Panc1 (cell line): ENCODE measurements around the gene DCAF4L1. TPM values are rescaled to one million over a fixed set of nuclear protein-coding genes. Genes with fewer than 3 reads are reported as not detected.
A peak's percentile ranks its signal among the peaks of the same experiment; 100 is the strongest.

ENCODE experiments used
- ATAC-seq: fragments of 200-7000 bp; cut with Tn5 transposase; 2 replicates; pipeline ENCODE4 v1.9.1; 2020; ENCODE audit warnings: mild to moderate bottlenecking, moderate library complexity
- BruUV-seq: library from RNA; stranded (reverse); fragments of 400-500 nt; replicated peaks from 2 replicates; lab custom pipeline; 2021; lab: Mats Ljungman, UMichigan
- CTCF ChIA-PET: fragments of 300-600 bp; sonication (Branson Sonifier 250); formaldehyde crosslinking; loops from one replicate; lab custom pipeline; 2022; ENCODE audit warnings: antibody characterized with exemption; lab: Charles Lee
- POLR2A ChIA-PET: fragments of 300-600 bp; sonication (Branson Sonifier 250); formaldehyde crosslinking; loops from one replicate; lab custom pipeline; 2022; ENCODE audit warnings: antibody characterized with exemption; lab: Charles Lee
- DNase-seq: peaks from one replicate; pipeline ENCODE4 v3.0.0-alpha.2; 2010; ENCODE audit warnings: low read depth, low spot score
- H3K27ac ChIP-seq: 2 replicates; pipeline ENCODE4 v1.5.1; 2011; ENCODE audit warnings: mild to moderate bottlenecking, low read length, inconsistent platforms
- H3K27me3 ChIP-seq: fragments of 200-500 bp; sonication (Bioruptor generic); 2 replicates; pipeline ENCODE4 v1.6.0; 2014; ENCODE audit warnings: low read length, inconsistent platforms; ENCODE audit not compliant: control insufficient read depth, insufficient read depth
- H3K36me3 ChIP-seq: fragments of 200-500 bp; sonication (Bioruptor generic); 2 replicates; pipeline ENCODE4 v1.5.1; 2014; ENCODE audit warnings: inconsistent platforms, mild to moderate bottlenecking, low read length, moderate library complexity; ENCODE audit not compliant: control insufficient read depth, insufficient read depth
- H3K4me1 ChIP-seq: 2 replicates; pipeline ENCODE4 v1.5.1; 2011; ENCODE audit warnings: inconsistent platforms, mild to moderate bottlenecking, low read length, moderate library complexity; ENCODE audit not compliant: control insufficient read depth, insufficient read depth
- H3K4me3 ChIP-seq, 2 experiments: 2 replicates each; pipeline ENCODE4 v1.5.1; 2011 to 2012; ENCODE audit warnings: low read depth in 2 of 2, low read length in 2 of 2, mild to moderate bottlenecking in 2 of 2, inconsistent platforms in 1 of 2, moderate library complexity in 1 of 2
- H3K9me3 ChIP-seq: fragments of 200-500 bp; sonication (Bioruptor generic); 2 replicates; pipeline ENCODE4 v1.5.1; 2014; ENCODE audit warnings: low read depth, mild to moderate bottlenecking, inconsistent platforms, low read length, moderate library complexity; ENCODE audit not compliant: control insufficient read depth, insufficient read depth
- POLR2AphosphoS5 ChIP-seq: IDR thresholded peaks from 2 replicates; pipeline ENCODE4 v1.6.1; 2012; ENCODE audit warnings: mild to moderate bottlenecking, low read depth, low read length, moderate library complexity
- SIN3A ChIP-seq: IDR thresholded peaks from 2 replicates; pipeline ENCODE4 v1.6.1; 2012; ENCODE audit warnings: low read depth, mild to moderate bottlenecking, low read length, moderate library complexity, borderline replicate concordance; ENCODE audit not compliant: insufficient read depth
- TCF7L2 ChIP-seq: IDR thresholded peaks from 2 replicates; pipeline ENCODE4 v1.6.1; 2011; ENCODE audit warnings: mild to moderate bottlenecking, low read depth, low read length, inconsistent platforms
- in situ Hi-C: cut with HindIII; loops from 2 replicates; pipeline ENCODE4 v1.10.0; 2016; ENCODE audit warnings: low sequenced_read_pairs, low pct_unique_long_range_greater_than_20kb
- intact Hi-C: fragments of 100-400 bp; cut with micrococcal nuclease; formaldehyde crosslinking; loops from one replicate; pipeline ENCODE4 v1.10.0; 2022; ENCODE audit not compliant: unreplicated experiment
- total RNA-seq: library from RNA; stranded (reverse); gene quantifications from one replicate; pipeline ENCODE4 v1.2.1, GENCODE V29; 2021; ENCODE audit not compliant: unreplicated experiment
- TF ChIP-seq, protein P1 (sequence below), 2 experiments: IDR thresholded peaks; 2 replicates each; pipeline ENCODE4 v1.6.1; 2011 to 2012; ENCODE audit warnings: low read depth in 2 of 2, control low read depth in 1 of 2, low read length in 1 of 2, mild to moderate bottlenecking in 1 of 2, moderate library complexity in 1 of 2; ENCODE audit not compliant: insufficient read depth in 1 of 2
- TF ChIP-seq, protein P2 (sequence below): fragments of 450-650 bp; IDR thresholded peaks from 2 replicates; pipeline ENCODE4 v1.5.1; 2017; ENCODE audit warnings: mild to moderate bottlenecking

Gene DCAF4L1
- total RNA-seq, 1 experiment from 2014 or later = 0.13 TPM

DNA sequence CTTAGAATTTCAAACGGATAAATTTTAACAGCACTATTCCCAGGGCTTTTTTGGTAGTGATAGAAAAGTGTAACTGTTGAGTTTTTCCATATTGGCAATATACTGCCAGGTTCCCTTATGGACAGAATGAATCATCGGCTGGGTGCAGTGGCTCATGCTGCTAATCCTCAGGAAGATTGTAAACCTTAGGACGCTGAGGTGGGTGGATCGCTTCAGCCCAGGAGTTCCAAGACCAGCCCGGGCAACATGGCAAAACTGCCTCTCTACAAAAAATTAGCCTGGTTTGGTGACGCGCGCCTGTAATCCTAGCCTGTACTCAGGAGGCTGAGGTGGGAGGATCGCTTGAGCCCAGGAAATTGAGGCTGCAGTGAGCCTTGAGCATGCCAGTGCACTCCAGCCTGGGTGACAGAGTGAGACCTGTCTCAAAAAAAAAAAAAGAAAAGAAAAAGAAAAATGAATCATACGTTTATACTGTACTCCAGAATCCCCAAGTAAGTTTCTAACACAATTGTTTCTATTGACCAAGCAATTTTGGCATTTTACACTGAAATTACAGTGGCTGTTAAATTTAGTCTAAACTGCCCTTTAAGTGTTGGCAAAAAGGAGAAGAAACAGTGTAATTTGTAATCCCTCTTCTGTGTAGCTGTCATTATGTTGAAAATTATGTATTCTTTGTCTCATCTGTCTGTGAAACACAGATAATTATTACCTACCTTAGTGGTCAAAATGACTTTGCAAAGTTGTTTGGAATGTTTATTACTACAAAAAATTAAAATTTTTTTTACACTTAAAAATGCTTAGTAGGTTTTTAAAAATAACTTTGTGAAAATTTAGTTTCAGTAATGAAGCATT, 10.6 kb downstream of the DCAF4L1 start:
- intact Hi-C loops (no loop called here), in situ Hi-C loops (no loop called here)
- Histone ChIP-seq H3K36me3 (peaks cover 6% of the 10 kb centered on the region; the same call in 1 of the 2 replicates), H3K27me3 (no peaks in the 10 kb centered on the region), H3K27ac (no peak overlapping the region), H3K9me3 (no peaks in the 10 kb centered on the region), H3K4me1 (peaks cover 3% of the 10 kb centered on the region; the same call in 1 of the 2 replicates), H3K4me3 (peak overlapping the region; percentile 92 to 95)
- BruUV-seq = no TSS peak
- DNase-seq = no peak
- ATAC-seq = no peak
- CTCF ChIA-PET = no interaction called here
- TF ChIP-seq TCF7L2 (no peak), SIN3A (no peak)
- TF ChIP-seq, protein P1, sequence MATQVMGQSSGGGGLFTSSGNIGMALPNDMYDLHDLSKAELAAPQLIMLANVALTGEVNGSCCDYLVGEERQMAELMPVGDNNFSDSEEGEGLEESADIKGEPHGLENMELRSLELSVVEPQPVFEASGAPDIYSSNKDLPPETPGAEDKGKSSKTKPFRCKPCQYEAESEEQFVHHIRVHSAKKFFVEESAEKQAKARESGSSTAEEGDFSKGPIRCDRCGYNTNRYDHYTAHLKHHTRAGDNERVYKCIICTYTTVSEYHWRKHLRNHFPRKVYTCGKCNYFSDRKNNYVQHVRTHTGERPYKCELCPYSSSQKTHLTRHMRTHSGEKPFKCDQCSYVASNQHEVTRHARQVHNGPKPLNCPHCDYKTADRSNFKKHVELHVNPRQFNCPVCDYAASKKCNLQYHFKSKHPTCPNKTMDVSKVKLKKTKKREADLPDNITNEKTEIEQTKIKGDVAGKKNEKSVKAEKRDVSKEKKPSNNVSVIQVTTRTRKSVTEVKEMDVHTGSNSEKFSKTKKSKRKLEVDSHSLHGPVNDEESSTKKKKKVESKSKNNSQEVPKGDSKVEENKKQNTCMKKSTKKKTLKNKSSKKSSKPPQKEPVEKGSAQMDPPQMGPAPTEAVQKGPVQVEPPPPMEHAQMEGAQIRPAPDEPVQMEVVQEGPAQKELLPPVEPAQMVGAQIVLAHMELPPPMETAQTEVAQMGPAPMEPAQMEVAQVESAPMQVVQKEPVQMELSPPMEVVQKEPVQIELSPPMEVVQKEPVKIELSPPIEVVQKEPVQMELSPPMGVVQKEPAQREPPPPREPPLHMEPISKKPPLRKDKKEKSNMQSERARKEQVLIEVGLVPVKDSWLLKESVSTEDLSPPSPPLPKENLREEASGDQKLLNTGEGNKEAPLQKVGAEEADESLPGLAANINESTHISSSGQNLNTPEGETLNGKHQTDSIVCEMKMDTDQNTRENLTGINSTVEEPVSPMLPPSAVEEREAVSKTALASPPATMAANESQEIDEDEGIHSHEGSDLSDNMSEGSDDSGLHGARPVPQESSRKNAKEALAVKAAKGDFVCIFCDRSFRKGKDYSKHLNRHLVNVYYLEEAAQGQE (IDR thresholded peaks at IDR 0.05; ENCODE audit: insufficient read depth in 1 of 2, low read depth in 2 of 2, low read length in 1 of 2) = no peak
- POLR2A ChIA-PET = no interaction called here

DNA sequence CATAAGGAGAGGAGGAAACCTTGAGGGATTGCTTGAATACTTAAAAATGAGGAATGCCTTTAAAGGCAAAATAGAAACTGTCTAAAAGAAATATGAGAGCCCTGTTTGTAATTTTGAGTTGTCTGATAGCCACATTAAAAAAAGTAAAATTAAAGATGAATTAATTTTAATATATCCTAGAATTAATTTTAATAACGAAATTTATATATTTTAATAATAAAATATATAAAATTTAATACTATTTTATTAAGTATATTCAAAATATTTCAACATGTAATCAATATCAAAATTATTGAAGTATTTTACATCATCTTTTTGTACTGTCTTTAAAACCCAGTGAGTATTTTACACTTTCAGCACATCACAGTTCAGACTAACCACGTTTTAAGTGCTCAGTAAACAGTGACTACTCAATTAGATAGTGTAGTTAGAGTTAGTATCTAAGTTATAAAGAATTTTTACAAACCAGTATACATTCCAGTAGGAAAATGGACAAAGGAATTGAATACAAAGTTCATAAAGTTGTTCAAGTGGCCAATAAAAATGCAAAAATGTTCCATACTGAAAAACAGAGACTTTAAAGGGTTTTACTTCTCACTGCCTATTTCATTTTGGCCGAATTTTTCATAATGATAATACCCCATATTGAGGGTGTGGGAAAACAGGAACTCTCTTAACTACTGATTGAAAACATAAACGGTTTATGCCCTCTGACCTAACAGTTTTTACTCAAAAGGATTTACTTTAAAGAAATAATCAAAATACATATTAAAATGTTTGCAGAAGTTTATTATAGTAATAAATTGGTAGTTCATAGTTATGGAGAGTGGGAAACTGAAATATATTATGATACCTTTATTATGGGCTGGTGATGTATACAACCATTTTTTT, 11.7 kb downstream of the DCAF4L1 start:
- no peak overlapping the region for H3K27ac ChIP-seq
- no peaks in the 10 kb centered on the region for H3K9me3 ChIP-seq
- CTCF ChIA-PET = no interaction called here
- intact Hi-C loops (no loop called here), in situ Hi-C loops (no loop called here)
- H3K4me1 ChIP-seq = peaks cover 3% of the 10 kb centered on the region; the same call in 1 of the 2 replicates
- peaks cover 6% of the 10 kb centered on the region; the same call in 1 of the 2 replicates for H3K36me3 ChIP-seq
- no TSS peak for BruUV-seq
- DNase-seq (no peak), ATAC-seq (no peak)
- TF ChIP-seq TCF7L2 (no peak), POLR2AphosphoS5 (no peak), SIN3A (no peak)
- TF ChIP-seq, protein P2, sequence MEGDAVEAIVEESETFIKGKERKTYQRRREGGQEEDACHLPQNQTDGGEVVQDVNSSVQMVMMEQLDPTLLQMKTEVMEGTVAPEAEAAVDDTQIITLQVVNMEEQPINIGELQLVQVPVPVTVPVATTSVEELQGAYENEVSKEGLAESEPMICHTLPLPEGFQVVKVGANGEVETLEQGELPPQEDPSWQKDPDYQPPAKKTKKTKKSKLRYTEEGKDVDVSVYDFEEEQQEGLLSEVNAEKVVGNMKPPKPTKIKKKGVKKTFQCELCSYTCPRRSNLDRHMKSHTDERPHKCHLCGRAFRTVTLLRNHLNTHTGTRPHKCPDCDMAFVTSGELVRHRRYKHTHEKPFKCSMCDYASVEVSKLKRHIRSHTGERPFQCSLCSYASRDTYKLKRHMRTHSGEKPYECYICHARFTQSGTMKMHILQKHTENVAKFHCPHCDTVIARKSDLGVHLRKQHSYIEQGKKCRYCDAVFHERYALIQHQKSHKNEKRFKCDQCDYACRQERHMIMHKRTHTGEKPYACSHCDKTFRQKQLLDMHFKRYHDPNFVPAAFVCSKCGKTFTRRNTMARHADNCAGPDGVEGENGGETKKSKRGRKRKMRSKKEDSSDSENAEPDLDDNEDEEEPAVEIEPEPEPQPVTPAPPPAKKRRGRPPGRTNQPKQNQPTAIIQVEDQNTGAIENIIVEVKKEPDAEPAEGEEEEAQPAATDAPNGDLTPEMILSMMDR = no peak
- TF ChIP-seq, protein P1 (IDR thresholded peaks at IDR 0.05; ENCODE audit: insufficient read depth in 1 of 2, low read depth in 2 of 2, low read length in 1 of 2) = no peak
- POLR2A ChIA-PET = no interaction called here
- H3K4me3 ChIP-seq = no peak overlapping the region
- no peaks in the 10 kb centered on the region for H3K27me3 ChIP-seq
